Choroid plexus epithelial cell (primary cell): Measurements from ENCODE around the gene FCHSD2.
"Not testable (repeated sequence)": the region's sequence is repeated elsewhere in the genome, so short reads cannot be mapped to it uniquely, and the experiment has no call there.

Experiments used
- DNase-seq: peaks from one replicate; pipeline ENCODE4 v3.0.0-alpha.2; 2010; ENCODE audit warnings: low read depth
- H3K4me3 ChIP-seq: 2 replicates; pipeline ENCODE4 v1.5.1; 2011; ENCODE audit warnings: low read depth, mild to moderate bottlenecking, control low read depth, low read length, moderate library complexity
- CTCF ChIP-seq: conservative IDR thresholded peaks from 2 replicates; pipeline ENCODE4 v1.5.1; 2011; ENCODE audit warnings: low read depth, mild to moderate bottlenecking, control low read depth, inconsistent platforms, low read length, moderate library complexity

FCHSD2 gene

GRCh38 chr11:72860592-72860991 lies 281.5 kb downstream of the FCHSD2 start:
- H3K4me3 ChIP-seq = no peak overlapping the region
- TF ChIP-seq CTCF = no peak
- DNase-seq = no peak

- H3K4me3 ChIP-seq = no peak overlapping the region
- TF ChIP-seq CTCF = no peak
- no peak for DNase-seq
Observed at GRCh38 chr11:72860010-72860409, 282.1 kb downstream of the FCHSD2 start.

- TF ChIP-seq CTCF = no peak
- no peak for DNase-seq
- H3K4me3 ChIP-seq = no peak overlapping the region
Observed at GRCh38 chr11:72859126-72859525, 283.0 kb downstream of the FCHSD2 start.

- H3K4me3 ChIP-seq, DNase-seq: not testable (repeated sequence)
Observed at GRCh38 chr11:72858267-72858666, 283.9 kb downstream of the FCHSD2 start.

- DNase-seq = peak; percentile 39
- peak; percentile 21 for TF ChIP-seq CTCF
Observed at GRCh38 chr11:72856551-72857345, 285.4 kb downstream of the FCHSD2 start.

GRCh38 chr11:72856065-72856464 lies 286.1 kb downstream of the FCHSD2 start:
- TF ChIP-seq CTCF = no peak
- no peak for DNase-seq
- H3K4me3 ChIP-seq = no peak overlapping the region

More at GRCh38 chr11:72856551-72857345, 285.4 kb downstream of the FCHSD2 start:
- H3K4me3 ChIP-seq = no peak overlapping the region

- no peak for DNase-seq
- no peak overlapping the region for H3K4me3 ChIP-seq
- no peak for TF ChIP-seq CTCF
Observed at GRCh38 chr11:72851726-72852125, 290.4 kb downstream of the FCHSD2 start.
